ENCODE data around the gene FAAP20. TPM values are rescaled to one million over a fixed set of nuclear protein-coding genes. Genes with fewer than 3 reads are reported as not detected.

Gene FAAP20
- total RNA-seq, 1 experiment from 2014 or later, result 133 TPM

- Mint-ChIP-seq H3K27ac (peak overlapping the region; percentile 88), H3K9me3 (no peaks in the 10 kb centered on the region), H3K4me3 (no peak overlapping the region), H3K4me1 (0 out of 2 replicates have a peak, but pooled peaks cover 3% of the 10 kb centered on the region), H3K36me3 (peaks cover 20% of the 10 kb centered on the region), H3K27me3 (ENCODE audit: low read depth) (no peaks in the 10 kb centered on the region)
- ATAC-seq (no peak), DNase-seq (ENCODE audit: low spot score) (no peak)
- ChIA-PET POLR2A (interaction anchor here (1.2 kb wide), 1 partner anchor 47 kb away, joined by 3 read pairs; no protein-coding TSS in a partner anchor), CTCF (interaction anchor here (0.7 to 3.2 kb wide), 43 partner anchors 9 to 882 kb away, joined by 3 to 39 read pairs (median 5); partner anchors contain the start of genes FAAP20, MORN1 and RER1)
- TF ChIP-seq IRF2 (CRISPR knock-in tag; IDR thresholded peaks at IDR 0.05; ENCODE audit: borderline replicate concordance, low read depth), result no peak
- no peak for TF ChIP-seq EMX1 (CRISPR knock-in tag; IDR thresholded peaks at IDR 0.05)
- no peak for TF ChIP-seq ZNF532 (CRISPR knock-in tag; IDR thresholded peaks at IDR 0.05; ENCODE audit: borderline replicate concordance)
- no peak for TF ChIP-seq ZNF232 (CRISPR knock-in tag; IDR thresholded peaks at IDR 0.05)
- no peak for TF ChIP-seq IRF1 (CRISPR knock-in tag; IDR thresholded peaks at IDR 0.05)
- no peak for TF ChIP-seq ZNF317 (CRISPR knock-in tag; IDR thresholded peaks at IDR 0.05; ENCODE audit: borderline replicate concordance, low read depth)
- TF ChIP-seq, protein P1, sequence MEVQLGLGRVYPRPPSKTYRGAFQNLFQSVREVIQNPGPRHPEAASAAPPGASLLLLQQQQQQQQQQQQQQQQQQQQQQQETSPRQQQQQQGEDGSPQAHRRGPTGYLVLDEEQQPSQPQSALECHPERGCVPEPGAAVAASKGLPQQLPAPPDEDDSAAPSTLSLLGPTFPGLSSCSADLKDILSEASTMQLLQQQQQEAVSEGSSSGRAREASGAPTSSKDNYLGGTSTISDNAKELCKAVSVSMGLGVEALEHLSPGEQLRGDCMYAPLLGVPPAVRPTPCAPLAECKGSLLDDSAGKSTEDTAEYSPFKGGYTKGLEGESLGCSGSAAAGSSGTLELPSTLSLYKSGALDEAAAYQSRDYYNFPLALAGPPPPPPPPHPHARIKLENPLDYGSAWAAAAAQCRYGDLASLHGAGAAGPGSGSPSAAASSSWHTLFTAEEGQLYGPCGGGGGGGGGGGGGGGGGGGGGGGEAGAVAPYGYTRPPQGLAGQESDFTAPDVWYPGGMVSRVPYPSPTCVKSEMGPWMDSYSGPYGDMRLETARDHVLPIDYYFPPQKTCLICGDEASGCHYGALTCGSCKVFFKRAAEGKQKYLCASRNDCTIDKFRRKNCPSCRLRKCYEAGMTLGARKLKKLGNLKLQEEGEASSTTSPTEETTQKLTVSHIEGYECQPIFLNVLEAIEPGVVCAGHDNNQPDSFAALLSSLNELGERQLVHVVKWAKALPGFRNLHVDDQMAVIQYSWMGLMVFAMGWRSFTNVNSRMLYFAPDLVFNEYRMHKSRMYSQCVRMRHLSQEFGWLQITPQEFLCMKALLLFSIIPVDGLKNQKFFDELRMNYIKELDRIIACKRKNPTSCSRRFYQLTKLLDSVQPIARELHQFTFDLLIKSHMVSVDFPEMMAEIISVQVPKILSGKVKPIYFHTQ (CRISPR knock-in tag; IDR thresholded peaks at IDR 0.05), result no peak
- TF ChIP-seq MXD4 (CRISPR knock-in tag; IDR thresholded peaks at IDR 0.05; ENCODE audit: borderline replicate concordance), result no peak
- TF ChIP-seq TP53 (CRISPR knock-in tag; IDR thresholded peaks at IDR 0.05), result no peak
- no peak for TF ChIP-seq PRRX2 (CRISPR knock-in tag; IDR thresholded peaks at IDR 0.05)
- no peak for TF ChIP-seq ATF3 (CRISPR knock-in tag; conservative IDR thresholded peaks at IDR 0.05)
- no peak for TF ChIP-seq STAT6 (CRISPR knock-in tag; conservative IDR thresholded peaks at IDR 0.05; ENCODE audit: low read depth)
- no peak for TF ChIP-seq NFATC4 (CRISPR knock-in tag; IDR thresholded peaks at IDR 0.05)
- TF ChIP-seq NR1H2 (CRISPR knock-in tag; IDR thresholded peaks at IDR 0.05), result no peak
- TF ChIP-seq ZNF423 (CRISPR knock-in tag; IDR thresholded peaks at IDR 0.05), result no peak
These were observed 20.8 kb downstream of the FAAP20 start for GRCh38 chr1:2173546-2174347.

All from WTC11 (cell line).